SK-N-SH (cell line): ENCODE measurements around the gene CDC34. TPM values are rescaled to one million over a fixed set of nuclear protein-coding genes. Genes with fewer than 3 reads are reported as not detected.
"Not testable (repeated sequence)": the region's sequence is repeated elsewhere in the genome, so short reads cannot be mapped to it uniquely, and the experiment has no call there.

ENCODE experiments used
- CTCF ChIA-PET: fragments of 300-600, 350-600 bp; formaldehyde crosslinking; extraction: SDS; loops from one replicate; lab custom pipeline; 2021; lab: Yijun Ruan, JAX
- POLR2A ChIA-PET: fragments of 350-600 bp; sonication (Branson Sonifier 250); formaldehyde crosslinking; extraction: SDS; loops from one replicate; lab custom pipeline; 2020; ENCODE audit warnings: antibody characterized with exemption, inconsistent platforms; lab: Yijun Ruan, JAX
- DNase-seq: peaks from one replicate; pipeline ENCODE4 v3.0.0; 2012
- H2AFZ ChIP-seq: fragments of 200-600 bp; sonication (generic); 2 replicates; pipeline ENCODE4 v1.8.1; 2016; ENCODE audit warnings: antibody characterized with exemption, mild to moderate bottlenecking, low read depth
- H3F3A ChIP-seq: fragments of 200-600 bp; sonication (generic); replicated peaks from 2 replicates; pipeline ENCODE3; 2016; ENCODE audit warnings: antibody characterized with exemption, mild to moderate bottlenecking; ENCODE audit not compliant: insufficient read depth
- H3K27ac ChIP-seq, 2 experiments: fragments of 200-500 bp in 1 of 2; fragments of 200-600 bp in 1 of 2; sonication (Bioruptor generic) in 1 of 2; sonication (generic), shearing (Covaris generic) in 1 of 2; 2 replicates each; pipeline versions ENCODE4 v1.5.1 to v1.6.1; 2014 to 2016; ENCODE audit warnings: low read depth in 2 of 2, inconsistent platforms in 1 of 2, low read length in 1 of 2, mild to moderate bottlenecking in 1 of 2, mixed read lengths in 1 of 2
- H3K27me3 ChIP-seq: fragments of 200-600 bp; sonication (generic), shearing (Covaris generic); 2 replicates; pipeline ENCODE4 v1.6.1; 2016; ENCODE audit warnings: mixed run types; ENCODE audit not compliant: insufficient read depth
- H3K36me3 ChIP-seq, 2 experiments: fragments of 200-500 bp in 1 of 2; fragments of 200-600 bp in 1 of 2; sonication (Bioruptor generic) in 1 of 2; sonication (generic) in 1 of 2; replicated peaks in 1 of 2; 2 replicates each; pipeline versions ENCODE3 to v1.5.1; 2014 to 2016; ENCODE audit warnings: low read length in 1 of 2, mild to moderate bottlenecking in 1 of 2; ENCODE audit not compliant: insufficient read depth in 2 of 2, control insufficient read depth in 1 of 2
- H3K4me1 ChIP-seq, 2 experiments: fragments of 200-500 bp in 1 of 2; fragments of 200-600 bp in 1 of 2; sonication (Bioruptor generic) in 1 of 2; sonication (generic), shearing (Covaris generic) in 1 of 2; 2 replicates each; pipeline versions ENCODE4 v1.5.1 to v1.6.1; 2014 to 2016; ENCODE audit warnings: low read depth in 1 of 2, low read length in 1 of 2, mixed run types in 1 of 2; ENCODE audit not compliant: insufficient read depth in 2 of 2, control insufficient read depth in 1 of 2
- H3K4me2 ChIP-seq: fragments of 200-600 bp; sonication (generic), shearing (Covaris generic); 2 replicates; pipeline ENCODE4 v1.6.1; 2017; ENCODE audit warnings: mixed run types
- H3K4me3 ChIP-seq, 2 experiments: fragments of 200-500 bp in 1 of 2; fragments of 200-600 bp in 1 of 2; sonication (Bioruptor generic) in 1 of 2; sonication (generic), shearing (Covaris generic) in 1 of 2; 2 replicates each; pipeline versions ENCODE4 v1.5.1 to v1.8.1; 2014 to 2016; ENCODE audit warnings: low read depth in 2 of 2, inconsistent platforms in 1 of 2, low read length in 1 of 2, mild to moderate bottlenecking in 1 of 2, mixed read lengths in 1 of 2, moderate library complexity in 1 of 2
- H3K79me2 ChIP-seq: fragments of 200-600 bp; sonication (generic); 2 replicates; pipeline ENCODE4 v1.8.1; 2017; ENCODE audit warnings: mild to moderate bottlenecking; ENCODE audit not compliant: insufficient read depth
- H3K9ac ChIP-seq: fragments of 200-600 bp; sonication (generic); 2 replicates; pipeline ENCODE4 v1.6.1; 2017; ENCODE audit warnings: mixed run types
- H3K9me2 ChIP-seq: fragments of 200-600 bp; sonication (generic); 2 replicates; pipeline ENCODE4 v1.6.1; 2017; ENCODE audit warnings: mixed run types
- H3K9me3 ChIP-seq: fragments of 200-600 bp; sonication (generic); 2 replicates; pipeline ENCODE4 v1.6.1; 2017; ENCODE audit warnings: mixed run types, mild to moderate bottlenecking, moderate library complexity
- H4K20me1 ChIP-seq: fragments of 200-600 bp; sonication (generic); 2 replicates; pipeline ENCODE4 v1.6.1; 2017; ENCODE audit warnings: mild to moderate bottlenecking, mixed run types; ENCODE audit not compliant: insufficient read depth
- CTCF ChIP-seq: fragments of 200-600 bp; sonication (generic); IDR thresholded peaks from 2 replicates; pipeline ENCODE4 v1.6.1; 2017; ENCODE audit warnings: antibody characterized with exemption, mild to moderate bottlenecking, moderate library complexity
- ELF1 ChIP-seq: IDR thresholded peaks from 2 replicates; pipeline ENCODE4 v1.4.0; 2012
- EP300 ChIP-seq, 2 experiments: IDR thresholded peaks; 2 replicates each; pipeline versions ENCODE4 v1.4.0 to v1.6.1; 2012; ENCODE audit warnings: borderline replicate concordance in 1 of 2, low read depth in 1 of 2, low read length in 1 of 2
- FOXM1 ChIP-seq: IDR thresholded peaks from 2 replicates; pipeline ENCODE4 v1.4.0; 2012; ENCODE audit warnings: low read depth, mild to moderate bottlenecking
- GATA2 ChIP-seq: sonication (generic); formaldehyde crosslinking; IDR thresholded peaks from 2 replicates; pipeline ENCODE4 v1.5.0; 2020; ENCODE audit warnings: mild to moderate bottlenecking, missing genetic modification reagents
- IRF3 ChIP-seq: fragments of 150-350 bp; IDR thresholded peaks from 2 replicates; pipeline ENCODE4 v1.6.1; 2016; ENCODE audit warnings: mild to moderate bottlenecking, low read depth, low read length
- JUND ChIP-seq: IDR thresholded peaks from 2 replicates; pipeline ENCODE4 v1.4.0; 2012
- MEF2A ChIP-seq: IDR thresholded peaks from 2 replicates; pipeline ENCODE4 v1.4.0; 2012; ENCODE audit warnings: low read depth, borderline replicate concordance
- PBX3 ChIP-seq: IDR thresholded peaks from 2 replicates; pipeline ENCODE4; 2012
- POLR2AphosphoS5 ChIP-seq: IDR thresholded peaks from 2 replicates; pipeline ENCODE4 v1.6.1; 2012; ENCODE audit warnings: low read depth, low read length
- RAD21 ChIP-seq: IDR thresholded peaks from 2 replicates; pipeline ENCODE4 v1.6.1; 2012; ENCODE audit warnings: mild to moderate bottlenecking, low read length
- REST ChIP-seq: IDR thresholded peaks from 2 replicates; pipeline ENCODE4 v1.6.1; 2012; ENCODE audit warnings: mild to moderate bottlenecking, low read depth, low read length, moderate library complexity
- RXRA ChIP-seq: IDR thresholded peaks from 2 replicates; pipeline ENCODE4 v1.4.0; 2012; ENCODE audit warnings: low read depth, mild to moderate bottlenecking, borderline replicate concordance
- SMC3 ChIP-seq: IDR thresholded peaks from 2 replicates; pipeline ENCODE4 v1.6.1; 2012; ENCODE audit warnings: low read depth, low read length, improper control_type of control experiment
- TCF12 ChIP-seq: IDR thresholded peaks from 2 replicates; pipeline ENCODE4 v1.4.0; 2012
- WGBS: methylation state at CpG from one replicate; pipeline ENCODE4 v1.1.6; 2017; ENCODE audit warnings: low lambda C conversion rate; 5-methylcytosine and 5-hydroxymethylcytosine counted together
- polyA plus RNA-seq, 3 experiments: library from polyadenylated mRNA; depleted of rRNA; stranded (reverse); fragments of >200 nt; gene quantifications; 2 replicates each; pipeline ENCODE4 v1.2.3, GENCODE V29; 2012

Gene CDC34
- polyA plus RNA-seq, 1 of the 3 experiments (the other 2 are of a cell fraction): 96.7 TPM

- no peak overlapping the region for H3K9ac ChIP-seq
- H4K20me1 ChIP-seq: peaks cover 47% of the 10 kb centered on the region
- TF ChIP-seq SMC3 (peak; percentile 65), MEF2A (no peak), GATA2 (no peak), IRF3 (no peak), ELF1 (no peak), REST (no peak), FOXM1 (no peak), POLR2AphosphoS5 (0 out of 2 replicates have a peak, but pooled peaks have one; percentile 9), RAD21 (peak; percentile 72), PBX3 (peak; percentile 30; the same call in 1 of the 2 replicates), CTCF (peak; percentile 87), EP300 (IDR thresholded peaks at IDR 0.05; ENCODE audit: borderline replicate concordance in 1 of 2, low read depth in 1 of 2, low read length in 1 of 2) (no peak), TCF12 (no peak), JUND (no peak), RXRA (no peak)
- no peak overlapping the region for H3K4me2 ChIP-seq
- H3K4me1 ChIP-seq: peaks cover 4 to 16% of the 10 kb centered on the region in 2 experiments; a peak in 1 of 4 replicates
- no peaks in the 10 kb centered on the region for H3K9me2 ChIP-seq
- H3F3A ChIP-seq: peaks cover 20% of the 10 kb centered on the region
- H3K36me3 ChIP-seq: peaks cover 0 to 28% of the 10 kb centered on the region in 2 experiments
- H2AFZ ChIP-seq: no peak overlapping the region
- no peak overlapping the region for H3K27ac ChIP-seq
- H3K9me3 ChIP-seq: no peaks in the 10 kb centered on the region
- POLR2A ChIA-PET: interaction anchor here (0.7 kb wide), 1 partner anchor 12 kb away, joined by 3 read pairs; the partner anchor contains the start of gene BSG
- peak; percentile 95 for DNase-seq
- H3K27me3 ChIP-seq: no peaks in the 10 kb centered on the region
- H3K4me3 ChIP-seq: peak overlapping the region in 1 of 2 experiments; percentile 41; a peak in 1 of 4 replicates
- CTCF ChIA-PET: interaction anchor here (0.6 to 2.8 kb wide), 33 partner anchors 9 to 659 kb away, joined by 3 to 30 read pairs (median 4); partner anchors contain the start of genes BSG, CDC34 and RNF126
- WGBS: 74% methylated on average over 31 of the region's 38 CpGs
- peaks cover 11% of the 10 kb centered on the region for H3K79me2 ChIP-seq
These were observed 52.9 kb downstream of the CDC34 start for GRCh38 chr19:584240-585001.

GRCh38 chr19:585146-585545 is 53.6 kb downstream of the CDC34 start:
- peaks cover 40% of the 10 kb centered on the region for H4K20me1 ChIP-seq
- DNase-seq, H2AFZ ChIP-seq, H3K9ac ChIP-seq, H3K4me3 ChIP-seq, H3K79me2 ChIP-seq, H3K27ac ChIP-seq, POLR2A ChIA-PET, H3K9me2 ChIP-seq, H3K4me2 ChIP-seq, H3K27me3 ChIP-seq, H3K9me3 ChIP-seq: not testable (repeated sequence)
- peaks cover 0 to 23% of the 10 kb centered on the region in 2 experiments for H3K36me3 ChIP-seq
- WGBS: 88% methylated on average over 34 of the region's 34 CpGs
- CTCF ChIA-PET: interaction anchor here (0.6 to 2.8 kb wide), 22 partner anchors 10 to 595 kb away, joined by 3 to 30 read pairs (median 4); partner anchors contain the start of genes BSG, CDC34 and RNF126
- peaks cover 20% of the 10 kb centered on the region for H3F3A ChIP-seq
- peaks cover 4 to 16% of the 10 kb centered on the region in 2 experiments; a peak in 1 of 4 replicates for H3K4me1 ChIP-seq
